GM19397 (cell line): ENCODE data around the gene AHRR.
A peak's percentile ranks its signal among the peaks of the same experiment; 100 is the strongest.
"Not testable (repeated sequence)": the region's sequence is repeated elsewhere in the genome, so short reads cannot be mapped to it uniquely, and the experiment has no call there.

Experiments
- ATAC-seq: cut with Tn5 transposase; IDR thresholded peaks from one replicate; pipeline ENCODE4 v1.9.1; 2021; ENCODE audit warnings: mild to moderate bottlenecking, moderate library complexity; ENCODE audit not compliant: unreplicated experiment

The AHRR gene

GRCh38 chr5:321230-321725 is at the start of gene AHRR:
Gene AHRR (plus strand): TSS chr5:321714. CDS start chr5:343903, 22,189 bp downstream.
- ATAC-seq: peak; percentile 53

GRCh38 chr5:271828-272167 is 49.7 kb upstream of the AHRR start:
- ATAC-seq: peak; percentile 25

GRCh38 chr5:273091-273490 is 48.4 kb upstream of the AHRR start:
- not testable (repeated sequence) for ATAC-seq

GRCh38 chr5:273491-273890 is 48.0 kb upstream of the AHRR start:
- ATAC-seq: not testable (repeated sequence)

GRCh38 chr5:274346-274745 is 47.2 kb upstream of the AHRR start:
- not testable (repeated sequence) for ATAC-seq

GRCh38 chr5:278646-279045 is 42.9 kb upstream of the AHRR start:
- no peak for ATAC-seq

- not testable (repeated sequence) for ATAC-seq
These were observed 42.4 kb upstream of the AHRR start for GRCh38 chr5:279051-279665.

- no peak for ATAC-seq
These were observed 35.4 kb upstream of the AHRR start for GRCh38 chr5:285991-286557.

GRCh38 chr5:290200-290599 is 31.3 kb upstream of the AHRR start:
- not testable (repeated sequence) for ATAC-seq

- not testable (repeated sequence) for ATAC-seq
These were observed 30.2 kb upstream of the AHRR start for GRCh38 chr5:291345-291744.

- not testable (repeated sequence) for ATAC-seq
These were observed 26.7 kb upstream of the AHRR start for GRCh38 chr5:294788-295187.

GRCh38 chr5:296207-296606 is 25.3 kb upstream of the AHRR start:
- not testable (repeated sequence) for ATAC-seq

GRCh38 chr5:296954-297353 is 24.6 kb upstream of the AHRR start:
- not testable (repeated sequence) for ATAC-seq

- not testable (repeated sequence) for ATAC-seq
These were observed 24.1 kb upstream of the AHRR start for GRCh38 chr5:297448-297847.

GRCh38 chr5:297991-298736 is 23.4 kb upstream of the AHRR start:
- ATAC-seq: not testable (repeated sequence)

- no peak for ATAC-seq
These were observed 22.8 kb upstream of the AHRR start for GRCh38 chr5:298737-299125.

- not testable (repeated sequence) for ATAC-seq
These were observed 21.6 kb upstream of the AHRR start for GRCh38 chr5:299921-300320.

- ATAC-seq: not testable (repeated sequence)
These were observed 20.7 kb upstream of the AHRR start for GRCh38 chr5:300691-301435.

GRCh38 chr5:302416-302815 is 19.1 kb upstream of the AHRR start:
- ATAC-seq: not testable (repeated sequence)

- ATAC-seq: no peak
These were observed 18.5 kb upstream of the AHRR start for GRCh38 chr5:302966-303365.

GRCh38 chr5:303741-304140 is 17.8 kb upstream of the AHRR start:
- not testable (repeated sequence) for ATAC-seq
